ENCODE measurements around the gene IGSF3. TPM values are rescaled to one million over a fixed set of nuclear protein-coding genes. Genes with fewer than 3 reads are reported as not detected.

The IGSF3 gene
- polyA plus RNA-seq, 3 donors = 0.07 to 0.12 TPM; not detected in 1

GRCh38 chr1:116570358-116571214 is 96.9 kb downstream of the IGSF3 start, which contains the start of gene CD58:
TSS of gene CD58 (minus strand) at chr1:116571026. CDS start at chr1:116570972, 54 bp downstream.
- peak; percentile 89 to 95 (median 90) for DNase-seq
- Histone ChIP-seq H3K36me3 (replicated peaks in 1 of 2; ENCODE audit: control insufficient read depth in 1 of 2, insufficient read depth in 2 of 2, low read length in 2 of 2) (no peaks in the 10 kb centered on the region), H3K4me3 (replicated peaks in 1 of 3; ENCODE audit: low read depth in 2 of 3, low read length in 3 of 3) (peak within 1 kb of the TSS; percentile 73 to 84 (median 83)), H4K20me1 (ENCODE audit: insufficient read depth, low read length) (peaks cover 42% of the 10 kb centered on the region), H3K27ac (ENCODE audit: low read depth in 1 of 2, low read length in 2 of 2) (peak within 1 kb of the TSS; percentile 97), H3K9me3 (replicated peaks in 1 of 2; ENCODE audit: control insufficient read depth in 1 of 2, insufficient read depth in 1 of 2, low read length in 2 of 2) (no peaks in the 10 kb centered on the region), H3K4me2 (replicated peaks; ENCODE audit: extremely low read depth, low read length, poor library complexity, severe bottlenecking) (peak within 1 kb of the TSS; percentile 73), H3K4me1 (ENCODE audit: control insufficient read depth in 1 of 2, insufficient read depth in 2 of 2, low read length in 2 of 2) (peaks cover 32 to 57% of the 10 kb centered on the region in 2 donors), H3K27me3 (ENCODE audit: control insufficient read depth in 2 of 2, insufficient read depth in 2 of 2, low read length in 2 of 2) (no peaks in the 10 kb centered on the region), H2AFZ (ENCODE audit: insufficient read depth, low read depth, low read length, poor library complexity, severe bottlenecking) (peak within 1 kb of the TSS; percentile 71), H3K9ac (ENCODE audit: insufficient read depth, low read length, poor library complexity, severe bottlenecking) (peak within 1 kb of the TSS; percentile 98), H3K79me2 (ENCODE audit: insufficient read depth, low read length) (peaks cover 52% of the 10 kb centered on the region)
- Mint-ChIP-seq H3K36me3 (peaks cover 23 to 27% of the 10 kb centered on the region in 2 donors), H3K9me3 (peaks cover 0 to 1% (median 0%) of the 10 kb centered on the region in 7 donors), H3K4me3 (peak within 1 kb of the TSS; percentile 98 to 100), H3K27ac (peak within 1 kb of the TSS; percentile 94 to 98 (median 96)), H3K27me3 (ENCODE audit: low read depth in 3 of 3) (peaks cover 0 to 7% (median 4%) of the 10 kb centered on the region in 3 donors), H3K4me1 (peaks cover 60% of the 10 kb centered on the region)
- intact Hi-C loops (cut with micrococcal nuclease) = loop anchor here (2.0 to 10.0 kb wide), 6 partner anchors 33 to 484 kb away; partner anchors contain the start of genes CD101 (in 1 of the 2) and IGSF3 (in 1 of the 2)
- TF ChIP-seq CTCF (IDR thresholded peaks at IDR 0.05) = peak; percentile 81
- WGBS (ENCODE audit: insufficient coverage) = under 1% methylated on average over 70 of the region's 90 CpGs

- WGBS (ENCODE audit: insufficient coverage) = 14% methylated on average over 22 of the region's 22 CpGs
- H3K4me1 Mint-ChIP-seq = peaks cover 61% of the 10 kb centered on the region
Observed at GRCh38 chr1:116569776-116570357, 97.7 kb downstream of the IGSF3 start.

More at GRCh38 chr1:116569776-116570357, 97.7 kb downstream of the IGSF3 start:
- Histone ChIP-seq H3K27me3 (ENCODE audit: control insufficient read depth in 2 of 2, insufficient read depth in 2 of 2, low read length in 2 of 2) (no peaks in the 10 kb centered on the region), H4K20me1 (ENCODE audit: insufficient read depth, low read length) (peaks cover 49% of the 10 kb centered on the region), H3K9me3 (replicated peaks in 1 of 2; ENCODE audit: control insufficient read depth in 1 of 2, insufficient read depth in 1 of 2, low read length in 2 of 2) (no peaks in the 10 kb centered on the region), H3K4me2 (replicated peaks; ENCODE audit: extremely low read depth, low read length, poor library complexity, severe bottlenecking) (peak overlapping the region; percentile 73), H3K79me2 (ENCODE audit: insufficient read depth, low read length) (peaks cover 59% of the 10 kb centered on the region), H3K4me3 (replicated peaks in 1 of 3; ENCODE audit: low read depth in 2 of 3, low read length in 3 of 3) (peak overlapping the region; percentile 73 to 84 (median 83)), H3K36me3 (replicated peaks in 1 of 2; ENCODE audit: control insufficient read depth in 1 of 2, insufficient read depth in 2 of 2, low read length in 2 of 2) (no peaks in the 10 kb centered on the region), H3K27ac (ENCODE audit: low read depth in 1 of 2, low read length in 2 of 2) (peak overlapping the region; percentile 97), H2AFZ (ENCODE audit: insufficient read depth, low read depth, low read length, poor library complexity, severe bottlenecking) (peak overlapping the region; percentile 44), H3K9ac (ENCODE audit: insufficient read depth, low read length, poor library complexity, severe bottlenecking) (peak overlapping the region; percentile 98), H3K4me1 (ENCODE audit: control insufficient read depth in 1 of 2, insufficient read depth in 2 of 2, low read length in 2 of 2) (peaks cover 32 to 58% of the 10 kb centered on the region in 2 donors)
- Mint-ChIP-seq H3K36me3 (peaks cover 25 to 33% of the 10 kb centered on the region in 2 donors), H3K4me3 (peak overlapping the region; percentile 98 to 100), H3K27ac (peak overlapping the region; percentile 94 to 98 (median 96)), H3K27me3 (ENCODE audit: low read depth in 3 of 3) (peaks cover 0 to 5% (median 4%) of the 10 kb centered on the region in 3 donors), H3K9me3 (peaks cover 0 to 2% (median under 1%) of the 10 kb centered on the region in 7 donors)
- peak; percentile 44 to 62 (median 58) for DNase-seq
- intact Hi-C loops (cut with micrococcal nuclease) = loop anchor here (2.0 to 10.0 kb wide), 6 partner anchors 33 to 485 kb away; partner anchors contain the start of genes CD101 (in 1 of the 2) and IGSF3 (in 1 of the 2)
- no peak for TF ChIP-seq CTCF (IDR thresholded peaks at IDR 0.05)
